Esophagus squamous epithelium (tissue), 4 donors: Measurements from ENCODE around the gene CD58.

Source experiments
- POLR2A ChIP-seq, 4 donors: fragments of 450-650 bp; IDR thresholded peaks; one replicate each; pipeline ENCODE4 v1.6.1; 2017; ENCODE audit warnings: antibody characterized with exemption in 4 of 4, mild to moderate bottlenecking in 4 of 4, moderate library complexity in 3 of 4
- TF ChIP-seq, protein P1 (sequence below), 6 experiments: fragments of 450-650 bp in 4 of 6; fragments of 200-600 bp in 2 of 6; sonication (generic) in 2 of 6; IDR thresholded peaks; one replicate each; pipeline ENCODE4 v1.5.1; 2016 to 2019; ENCODE audit warnings: antibody characterized with exemption in 6 of 6, mild to moderate bottlenecking in 4 of 6, moderate library complexity in 4 of 6

GRCh38 chr1:116513956-116514355, 56.9 kb downstream of the CD58 start:
- TF ChIP-seq, protein P1, sequence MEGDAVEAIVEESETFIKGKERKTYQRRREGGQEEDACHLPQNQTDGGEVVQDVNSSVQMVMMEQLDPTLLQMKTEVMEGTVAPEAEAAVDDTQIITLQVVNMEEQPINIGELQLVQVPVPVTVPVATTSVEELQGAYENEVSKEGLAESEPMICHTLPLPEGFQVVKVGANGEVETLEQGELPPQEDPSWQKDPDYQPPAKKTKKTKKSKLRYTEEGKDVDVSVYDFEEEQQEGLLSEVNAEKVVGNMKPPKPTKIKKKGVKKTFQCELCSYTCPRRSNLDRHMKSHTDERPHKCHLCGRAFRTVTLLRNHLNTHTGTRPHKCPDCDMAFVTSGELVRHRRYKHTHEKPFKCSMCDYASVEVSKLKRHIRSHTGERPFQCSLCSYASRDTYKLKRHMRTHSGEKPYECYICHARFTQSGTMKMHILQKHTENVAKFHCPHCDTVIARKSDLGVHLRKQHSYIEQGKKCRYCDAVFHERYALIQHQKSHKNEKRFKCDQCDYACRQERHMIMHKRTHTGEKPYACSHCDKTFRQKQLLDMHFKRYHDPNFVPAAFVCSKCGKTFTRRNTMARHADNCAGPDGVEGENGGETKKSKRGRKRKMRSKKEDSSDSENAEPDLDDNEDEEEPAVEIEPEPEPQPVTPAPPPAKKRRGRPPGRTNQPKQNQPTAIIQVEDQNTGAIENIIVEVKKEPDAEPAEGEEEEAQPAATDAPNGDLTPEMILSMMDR (IDR thresholded peaks at IDR 0.05) = no peak
- TF ChIP-seq POLR2A (IDR thresholded peaks at IDR 0.05) = no peak
